Spleen (tissue), 7 donors: ENCODE results near the gene STK33.

ENCODE experiments used
- CTCF ChIP-seq, 11 experiments: fragments of 200-600 bp in 7 of 11; fragments of 450-650 bp in 4 of 11; sonication (generic) in 4 of 11; IDR thresholded peaks in 8 of 11; conservative IDR thresholded peaks in 3 of 11; 1 replicate in 7 of 11; 2 replicates in 4 of 11; pipeline versions ENCODE4 v1.4.0 to v1.8.0; 2016 to 2021; ENCODE audit warnings: antibody characterized with exemption in 11 of 11, inconsistent platforms in 4 of 11, mild to moderate bottlenecking in 1 of 11
- POLR2A ChIP-seq, 3 donors: fragments of 450-650 bp; IDR thresholded peaks; one replicate each; pipeline ENCODE4 v1.5.1; 2017; ENCODE audit warnings: antibody characterized with exemption in 3 of 3, mild to moderate bottlenecking in 1 of 3
- POLR2AphosphoS5 ChIP-seq, 3 donors: sonication (generic); formaldehyde crosslinking; IDR thresholded peaks; one replicate each; pipeline ENCODE4 v1.5.1; 2017; ENCODE audit warnings: antibody characterized with exemption in 3 of 3
- donor health status: DM: no; HTN: no; CAD: no; lungs with moderate emphysema.
- donor health status: DM: no; HTN: no; CAD: no.
- donor health status: DM: no; HTN: no; CAD: no.

GRCh38 chr11:8584511-8584910 lies 9.5 kb downstream of the STK33 start:
- TF ChIP-seq POLR2A (IDR thresholded peaks at IDR 0.05) (no peak), CTCF (IDR thresholded peaks at IDR 0.05 in 8 of 11, conservative IDR thresholded peaks at IDR 0.05 in 3 of 11) (no peak), POLR2AphosphoS5 (IDR thresholded peaks at IDR 0.05) (no peak)
